GM18519 (cell line): ENCODE measurements around the gene CMTR1.
A peak's percentile ranks its signal among the peaks of the same experiment; 100 is the strongest.
"Not testable (repeated sequence)": the region's sequence is repeated elsewhere in the genome, so short reads cannot be mapped to it uniquely, and the experiment has no call there.

Experiments used
- ATAC-seq: cut with Tn5 transposase; IDR thresholded peaks from one replicate; pipeline ENCODE4 v1.9.1; 2021; ENCODE audit warnings: mild to moderate bottlenecking, moderate library complexity; ENCODE audit not compliant: unreplicated experiment, low FRiP score

Gene CMTR1

DNA sequence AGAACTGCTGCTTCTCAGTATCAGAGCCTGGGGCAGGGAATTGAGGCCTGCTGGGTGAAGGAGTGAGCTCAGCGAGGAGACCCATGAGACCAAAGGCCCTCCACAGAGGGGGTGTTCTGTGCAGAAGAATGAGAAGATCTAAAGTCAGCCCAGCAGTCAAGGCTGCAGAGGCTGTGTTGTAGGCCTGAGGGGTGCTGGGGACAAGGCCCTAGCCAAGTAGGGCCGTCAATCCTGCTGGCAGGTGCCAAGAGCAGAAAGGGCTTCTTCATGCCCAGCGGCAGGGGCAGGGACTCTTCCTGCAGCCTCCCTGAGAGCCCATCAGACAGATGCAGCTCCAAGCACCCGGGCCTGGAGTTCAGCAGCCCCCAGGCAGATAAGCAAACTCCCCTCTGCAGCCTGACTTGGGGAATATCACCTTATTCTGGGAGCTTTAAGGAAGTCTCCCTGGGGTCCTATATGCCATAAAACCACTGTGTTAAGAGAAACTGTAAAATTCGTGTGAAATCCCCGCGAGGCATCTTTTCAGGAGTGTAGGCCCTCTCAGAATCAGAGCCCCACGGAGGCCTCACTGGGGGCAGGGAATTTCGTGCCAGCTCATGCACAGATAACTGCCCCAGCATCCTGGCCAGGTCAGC lies 57.6 kb downstream of the CMTR1 start:
- no peak for ATAC-seq

DNA sequence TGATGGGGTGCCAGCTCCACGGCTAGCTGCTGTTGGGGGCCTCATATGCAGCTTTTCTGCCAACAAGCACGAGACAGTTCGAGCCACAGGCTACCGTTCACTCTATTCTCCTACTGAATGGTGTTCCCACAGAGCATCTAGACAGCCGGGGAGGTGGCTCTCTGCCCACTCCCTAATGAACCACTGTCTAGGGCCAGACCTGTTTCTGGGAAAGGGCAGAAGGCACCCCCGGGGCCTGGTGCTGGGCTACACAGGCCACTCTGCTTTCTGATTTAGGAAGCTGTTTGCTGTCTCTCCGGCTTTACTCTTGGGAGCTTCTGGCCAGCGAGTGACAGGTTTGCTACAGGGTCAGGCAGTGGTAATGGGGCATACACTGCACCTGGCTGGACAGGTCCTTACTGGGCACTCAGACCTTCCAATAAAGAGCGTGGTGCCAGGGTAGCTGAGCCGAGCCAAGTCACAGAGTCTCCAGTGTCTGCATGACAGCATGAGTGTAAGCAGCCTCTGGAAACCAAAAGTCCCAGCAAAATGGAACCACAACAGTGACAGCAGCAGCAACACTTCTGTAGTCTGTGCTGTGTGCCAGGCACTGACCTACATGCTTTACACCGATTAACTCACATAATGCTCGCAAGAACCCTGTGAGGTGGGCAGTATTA lies 58.3 kb downstream of the CMTR1 start:
- ATAC-seq: no peak

DNA sequence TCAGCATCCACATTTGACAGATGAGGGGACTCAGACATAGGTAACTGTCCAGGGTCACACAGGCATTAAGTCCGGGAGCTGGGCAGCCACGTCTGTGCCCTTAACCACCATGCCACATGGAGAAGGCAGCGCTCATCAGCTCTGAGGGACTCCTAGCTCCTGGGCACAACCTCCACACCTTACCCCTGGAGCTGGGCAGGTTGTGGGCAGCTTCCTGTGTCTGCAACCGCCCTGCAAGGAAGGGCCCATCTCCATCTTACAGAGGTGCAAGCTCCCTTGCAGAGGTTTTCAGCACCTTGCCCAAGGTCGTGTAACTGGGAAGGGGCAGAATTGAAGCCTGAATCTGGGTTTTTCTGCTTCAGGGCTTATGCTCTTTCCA lies 58.8 kb downstream of the CMTR1 start:
- ATAC-seq: no peak

DNA sequence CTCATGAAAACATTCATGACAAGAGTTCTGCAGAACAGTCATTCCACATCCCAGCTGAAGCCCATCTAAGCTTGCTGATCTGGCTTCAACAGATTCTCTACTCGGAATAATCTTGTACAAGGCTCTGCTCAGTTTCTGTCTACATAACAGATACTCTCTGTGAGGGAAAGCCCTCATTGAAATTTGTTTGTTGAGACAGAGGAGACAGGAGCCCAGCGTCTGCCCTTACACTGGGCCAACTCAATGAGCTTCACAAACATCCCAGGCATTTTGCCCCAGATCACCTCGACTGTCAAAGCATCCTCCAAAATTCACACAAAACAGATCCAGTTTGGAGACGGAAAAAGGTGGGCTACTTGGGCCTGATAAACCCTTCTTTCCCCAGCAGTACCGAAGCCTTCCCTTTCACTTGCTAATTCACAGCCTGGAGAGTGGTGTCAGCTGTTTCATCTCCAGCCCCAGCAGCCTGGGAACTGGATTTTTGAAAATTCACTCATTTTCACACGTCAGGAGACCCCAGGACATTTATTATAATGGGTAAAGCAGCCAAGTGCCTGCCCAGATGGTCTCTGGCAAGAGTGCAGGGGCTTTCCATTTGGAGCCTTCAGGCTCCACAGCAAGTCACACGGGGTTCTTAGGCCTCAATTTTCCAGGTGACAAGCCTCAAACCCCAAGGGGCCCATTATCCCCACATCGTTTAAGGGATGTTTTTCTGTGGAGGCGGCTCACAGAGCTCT lies 59.4 kb downstream of the CMTR1 start:
- ATAC-seq: no peak

DNA sequence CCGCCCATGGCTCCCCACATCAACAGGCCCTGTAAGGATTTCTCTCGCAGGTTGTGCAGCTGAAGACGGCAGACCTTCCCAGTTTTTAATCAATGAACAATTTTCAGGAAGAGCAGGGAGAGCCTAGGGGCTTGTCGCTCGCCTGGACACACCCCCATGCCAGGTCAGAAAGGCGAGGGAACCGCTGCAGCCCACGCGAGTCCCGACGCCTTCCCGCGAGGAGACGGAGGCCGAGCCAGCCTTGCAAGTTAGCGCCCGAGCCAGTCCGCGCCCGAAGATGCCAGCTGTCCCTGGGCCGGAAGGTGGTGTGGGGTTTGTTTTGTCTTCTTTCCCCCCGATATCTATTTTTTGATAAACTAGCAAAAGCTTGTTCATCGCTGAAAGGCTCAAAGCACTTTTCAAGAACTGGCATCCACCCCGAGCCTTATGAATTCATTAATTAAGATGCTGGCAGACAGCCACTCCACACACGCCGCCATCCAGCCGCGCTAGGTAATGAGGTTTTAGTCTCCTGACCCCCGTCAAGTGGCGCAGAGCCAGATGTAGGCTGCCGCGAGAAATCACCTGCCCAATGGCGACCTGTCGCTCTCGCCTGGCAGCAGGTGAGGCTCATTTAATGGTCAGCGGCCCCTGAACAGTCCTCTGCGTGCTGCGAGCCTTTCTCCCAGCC lies 60.1 kb downstream of the CMTR1 start:
- no peak for ATAC-seq

DNA sequence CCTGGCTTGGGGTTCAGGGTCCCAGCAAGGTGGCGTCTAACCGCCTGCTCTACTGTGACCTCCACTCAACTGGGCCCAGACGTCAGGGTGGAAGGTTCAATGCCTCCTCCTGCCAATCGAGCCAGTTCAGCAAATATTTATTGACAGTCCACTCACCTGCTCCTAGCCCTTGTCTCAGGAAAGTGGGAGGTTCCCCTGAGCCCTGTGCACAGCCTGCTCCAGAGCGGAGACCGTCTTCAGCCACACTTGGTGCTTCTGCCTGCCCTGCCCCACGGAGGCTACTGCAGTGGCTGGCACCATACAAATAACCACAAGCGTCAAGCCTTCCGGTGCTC lies 60.6 kb downstream of the CMTR1 start:
- no peak for ATAC-seq

DNA sequence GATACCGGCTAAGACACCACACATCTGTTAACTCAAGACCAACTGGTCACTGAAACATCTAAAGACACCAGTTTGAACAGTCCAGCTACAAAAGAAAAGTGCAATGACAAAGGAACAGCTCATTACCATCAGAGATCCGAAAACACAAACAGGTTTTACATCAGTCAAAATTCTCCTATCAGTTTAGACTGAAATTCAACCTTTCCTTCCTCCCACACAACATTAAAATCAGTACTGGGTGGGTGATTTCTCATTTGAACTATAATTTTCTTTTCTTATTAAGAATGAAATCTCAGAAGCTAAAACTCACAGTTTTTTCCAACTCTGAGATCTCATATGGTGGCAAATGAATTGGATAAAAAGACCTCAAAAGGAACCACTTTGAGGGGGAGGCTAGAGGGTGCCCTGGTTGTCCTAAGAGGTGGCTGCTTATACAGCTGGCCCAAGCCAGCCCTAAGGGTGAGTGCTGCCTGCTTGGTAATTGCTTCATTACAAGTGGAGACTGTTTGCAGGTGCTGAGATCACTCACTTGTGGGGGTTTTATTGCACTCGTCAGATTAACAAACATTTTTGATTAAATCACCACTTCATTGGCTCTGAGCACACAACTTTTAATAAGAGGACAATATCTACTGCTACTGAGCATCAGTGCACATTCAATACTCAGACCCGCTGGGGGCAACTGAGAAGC lies 62.4 kb downstream of the CMTR1 start:
- no peak for ATAC-seq

DNA sequence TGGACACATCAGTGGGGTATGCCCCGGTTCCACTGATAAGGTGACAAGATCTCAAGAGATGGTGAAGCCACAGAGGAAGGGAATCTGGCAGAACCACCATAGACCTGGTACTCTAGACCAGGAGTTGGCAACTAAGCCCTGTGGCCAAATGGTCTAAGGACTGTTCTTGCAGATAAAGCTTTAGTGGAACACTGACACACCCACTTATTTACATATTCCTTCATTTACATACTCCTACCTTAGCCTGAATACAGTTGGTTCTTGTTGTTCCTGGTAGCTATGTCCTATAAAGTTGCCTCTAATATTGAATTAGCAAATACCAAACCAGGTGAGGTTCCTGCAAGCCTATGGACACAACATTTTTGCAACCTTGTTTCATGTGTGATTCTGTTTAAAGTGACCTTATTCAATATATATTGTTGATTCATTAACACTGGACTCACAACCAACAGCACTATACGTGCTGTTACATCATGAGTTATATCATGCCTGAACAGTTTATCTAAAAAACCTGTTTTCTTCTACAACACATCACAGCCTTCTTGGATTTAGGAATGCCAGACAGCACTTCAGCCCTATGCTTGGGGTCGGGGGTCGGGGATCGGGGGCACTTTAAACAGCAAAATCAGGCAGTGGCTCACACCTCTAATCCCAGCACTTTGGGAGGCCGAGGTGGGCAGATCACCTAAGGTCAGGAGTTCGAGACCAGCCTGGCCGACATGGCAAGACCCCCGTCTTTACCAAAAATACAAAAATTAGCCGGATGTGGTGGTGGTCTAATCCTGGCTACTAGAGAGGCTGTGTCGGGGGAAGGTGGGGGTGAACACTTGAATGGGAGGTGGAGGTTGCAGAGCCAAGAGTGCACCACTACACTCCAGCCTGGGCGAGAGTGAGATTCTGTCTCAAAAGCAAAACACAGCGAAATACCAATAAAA lies 64.2 kb downstream of the CMTR1 start:
- ATAC-seq: no peak

DNA sequence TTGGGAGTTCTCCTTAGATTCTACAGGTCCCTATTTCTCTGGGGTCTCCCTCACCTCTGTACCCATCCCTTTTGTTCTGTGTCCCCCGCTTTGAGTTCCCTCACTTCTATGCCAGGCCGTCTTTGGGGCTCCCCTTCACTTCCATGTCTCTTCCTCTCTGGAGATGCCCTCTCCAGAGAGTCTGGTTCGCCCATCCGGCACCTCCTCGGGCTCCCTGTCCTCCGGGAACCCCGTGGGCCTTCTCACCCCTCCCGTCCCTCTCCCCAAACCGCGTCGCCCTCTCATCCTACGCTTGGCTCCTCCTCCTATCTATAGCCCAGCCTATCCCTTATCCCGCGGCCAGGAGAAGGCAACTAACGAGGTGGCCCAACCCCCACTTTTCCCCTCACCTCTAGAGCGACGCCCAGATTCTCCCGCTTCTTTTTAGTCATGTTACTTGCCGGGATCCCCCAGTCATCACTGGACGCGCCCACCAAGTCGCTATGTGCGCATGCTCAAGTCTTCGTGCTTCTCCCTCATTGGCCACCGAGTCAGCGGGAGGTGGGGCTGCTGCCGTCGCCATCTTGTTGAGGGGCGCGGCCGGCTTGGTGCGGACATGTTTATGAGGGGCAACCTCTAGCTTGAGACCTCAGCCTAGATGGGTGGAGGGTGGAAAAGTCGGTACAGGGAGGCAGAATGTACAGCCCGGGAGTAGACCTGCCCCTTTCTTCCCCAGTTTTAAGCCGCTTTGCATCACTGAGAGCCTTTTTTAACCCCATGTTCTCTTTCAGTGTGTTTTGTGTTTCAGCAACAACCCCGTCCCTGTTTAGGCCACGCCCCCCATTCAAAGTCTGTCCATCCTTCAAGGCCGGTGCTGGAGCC lies 66.6 kb downstream of the CMTR1 start, which contains the start of gene CCDC167:
TSS of gene CCDC167 (minus strand) at position 461 of the 861 bp plus-strand sequence. CDS start at position 431, 30 bp downstream.
- ATAC-seq: peak; percentile 68

DNA sequence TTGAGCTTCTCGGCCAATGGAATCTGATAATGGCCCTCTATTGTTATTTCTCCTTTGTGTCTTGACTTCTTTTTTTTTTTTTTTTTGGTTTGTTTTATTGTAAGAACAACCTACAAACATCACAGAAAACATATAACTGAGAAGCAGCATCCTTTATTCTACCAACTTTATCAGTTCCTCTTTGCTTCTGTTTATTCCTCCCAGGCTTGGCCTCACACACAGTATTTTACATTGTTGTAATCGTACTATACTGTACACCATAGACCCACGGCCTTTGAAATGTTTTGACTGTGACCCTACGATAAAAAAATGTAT lies 67.2 kb downstream of the CMTR1 start:
- ATAC-seq: no peak

DNA sequence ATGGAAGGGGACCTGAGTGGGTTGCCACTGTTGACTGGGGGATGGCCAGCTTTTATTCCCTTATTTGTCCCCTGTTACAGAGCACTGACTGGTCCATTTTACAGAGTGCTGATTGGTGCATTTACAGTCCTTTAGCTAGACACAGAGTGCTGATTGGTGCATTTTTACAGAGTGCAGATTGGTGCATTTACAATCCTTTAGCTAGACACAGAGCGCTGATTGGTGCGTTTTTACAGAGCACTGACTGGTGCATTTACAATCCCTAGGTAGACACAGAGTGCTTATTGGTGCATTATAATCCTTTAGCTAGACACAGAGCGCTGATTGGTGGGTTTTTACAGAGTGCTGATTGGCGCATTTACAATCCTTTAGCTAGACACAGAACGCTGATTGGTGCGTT lies 67.9 kb downstream of the CMTR1 start:
- ATAC-seq: not testable (repeated sequence)

DNA sequence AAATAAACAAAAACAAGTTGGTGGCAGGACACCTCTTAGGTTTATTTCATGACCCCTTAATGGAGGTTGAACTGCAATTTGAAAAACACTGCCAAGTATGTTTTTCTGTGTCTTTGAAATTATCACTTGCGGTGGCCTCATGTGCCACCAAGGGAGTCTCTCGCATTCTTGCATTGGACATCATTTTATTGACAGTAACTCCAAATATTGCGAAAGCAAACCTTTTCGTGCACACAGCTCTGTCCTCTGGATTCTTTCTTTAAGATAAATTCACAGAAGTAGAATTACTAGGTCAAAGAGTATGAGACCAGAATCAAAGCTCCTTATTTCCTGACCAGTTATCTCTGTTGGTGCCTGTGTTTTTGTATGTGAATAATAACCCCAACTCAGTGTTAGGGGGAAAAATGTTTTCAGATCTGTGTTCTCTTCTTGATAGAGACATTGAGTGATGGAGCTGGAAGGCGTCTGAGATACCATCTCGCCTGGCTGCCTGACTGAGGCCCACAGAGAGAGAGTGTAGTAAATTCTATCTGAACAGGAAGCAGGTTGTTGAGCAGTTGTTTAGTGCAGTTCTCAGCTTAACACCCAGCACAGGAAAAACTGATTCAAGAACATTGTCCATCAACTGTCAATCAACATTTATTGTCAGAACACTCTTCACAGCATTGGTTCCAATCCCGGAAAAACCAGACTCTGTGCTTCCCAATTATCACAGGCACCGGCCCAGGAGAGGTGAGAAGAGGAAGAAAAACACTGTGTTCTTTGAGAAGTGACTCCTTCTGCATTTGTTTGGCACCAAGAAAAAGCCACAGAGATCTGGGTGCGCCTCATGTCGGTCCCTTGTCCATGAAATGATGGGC lies 68.8 kb downstream of the CMTR1 start:
- ATAC-seq: no peak

DNA sequence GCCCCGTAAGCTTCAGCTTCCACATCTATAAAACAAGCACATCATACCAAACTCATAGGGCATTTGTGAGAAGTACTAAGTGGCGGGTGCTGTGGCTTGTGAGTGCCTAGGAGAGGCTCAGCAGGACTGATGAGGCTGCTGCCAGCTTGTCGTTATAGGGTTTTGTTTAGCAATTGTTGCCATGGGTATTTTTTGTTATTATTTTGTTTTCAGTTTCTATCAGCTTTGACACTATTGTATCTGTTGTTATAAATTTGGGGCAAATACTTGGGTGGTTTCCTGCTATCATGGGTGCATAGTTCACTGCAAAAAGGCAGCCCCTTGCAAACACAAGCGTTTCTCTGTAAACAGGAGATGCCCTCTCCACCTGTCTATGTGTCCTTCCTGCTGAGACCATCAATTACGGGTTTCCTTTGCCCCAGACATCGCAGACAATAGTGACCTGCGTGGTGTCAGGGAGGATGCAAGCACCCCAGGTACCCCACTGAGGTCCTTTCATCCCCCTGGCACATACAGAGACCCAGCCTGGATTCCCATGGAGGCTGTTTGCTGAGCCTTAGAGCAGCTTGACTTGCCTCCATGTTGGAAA lies 69.8 kb downstream of the CMTR1 start:
- ATAC-seq: no peak

DNA sequence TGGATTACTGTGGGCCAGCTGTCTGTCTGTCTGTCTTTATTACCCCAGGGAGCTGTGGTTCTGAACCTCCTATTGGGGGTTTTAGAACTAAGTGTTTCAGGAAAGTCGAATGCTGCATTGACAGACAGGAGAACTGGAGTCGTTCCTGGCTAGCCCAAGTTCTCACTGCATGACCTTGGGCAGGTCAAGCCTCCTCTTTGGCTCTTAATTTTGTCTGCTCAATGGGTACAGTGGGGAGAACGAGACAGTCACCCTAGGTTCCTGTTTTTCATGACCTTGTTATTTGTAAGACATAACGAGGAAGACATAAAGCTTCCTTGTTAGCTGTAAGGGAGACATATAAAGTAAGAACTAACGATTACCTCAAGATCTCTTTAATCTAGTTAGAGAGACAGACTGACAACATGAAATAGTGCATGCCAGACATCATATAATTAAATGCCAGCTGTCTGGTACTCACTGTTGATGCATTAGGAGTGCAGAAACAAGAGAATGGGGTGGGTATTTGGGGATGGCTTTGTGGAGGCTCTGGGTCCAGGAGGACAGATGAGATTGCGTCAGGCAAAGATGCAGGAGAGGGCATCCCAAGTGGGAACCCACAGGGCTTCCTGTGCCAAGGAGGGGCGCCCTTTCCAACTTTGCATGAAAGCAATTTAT lies 70.4 kb downstream of the CMTR1 start:
- no peak for ATAC-seq

DNA sequence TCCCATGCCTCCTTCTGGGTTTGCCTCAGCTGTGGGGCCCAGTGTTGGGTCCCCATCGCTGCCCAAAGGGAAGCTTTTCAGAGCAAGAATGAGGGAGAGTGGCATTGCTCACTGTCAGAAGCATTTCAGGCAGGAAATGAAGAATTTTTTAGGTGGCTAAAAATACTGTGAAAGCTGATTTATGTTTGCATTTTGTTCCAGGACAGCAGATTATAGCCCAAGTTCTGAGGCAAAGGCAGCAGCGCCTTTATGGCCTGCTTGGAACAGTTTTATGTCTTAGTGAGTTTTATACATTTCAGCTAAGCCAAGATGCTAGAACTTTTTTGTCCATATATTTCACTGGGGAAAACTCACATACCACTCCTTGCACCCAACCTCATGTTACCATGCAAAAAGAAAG lies 71.0 kb downstream of the CMTR1 start:
- ATAC-seq: no peak

DNA sequence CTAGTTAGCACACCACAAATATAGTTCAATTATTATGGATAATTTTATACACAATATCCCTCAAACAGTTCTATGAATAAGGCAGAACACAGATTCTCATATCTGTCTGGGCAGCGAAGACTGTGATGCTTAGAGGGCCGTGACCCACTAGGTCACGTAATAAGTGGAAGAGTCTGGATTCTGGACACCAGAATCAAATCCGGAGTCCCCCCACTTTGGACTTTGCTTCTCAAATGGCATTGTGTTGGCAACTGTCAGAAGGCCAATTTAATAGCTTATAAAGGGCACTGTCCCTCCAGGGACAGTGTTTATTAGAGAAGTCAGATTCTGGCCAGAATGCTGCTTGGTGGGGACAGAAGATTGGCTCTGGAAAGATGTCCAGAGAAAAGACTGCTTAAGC lies 73.5 kb downstream of the CMTR1 start:
- ATAC-seq: no peak

DNA sequence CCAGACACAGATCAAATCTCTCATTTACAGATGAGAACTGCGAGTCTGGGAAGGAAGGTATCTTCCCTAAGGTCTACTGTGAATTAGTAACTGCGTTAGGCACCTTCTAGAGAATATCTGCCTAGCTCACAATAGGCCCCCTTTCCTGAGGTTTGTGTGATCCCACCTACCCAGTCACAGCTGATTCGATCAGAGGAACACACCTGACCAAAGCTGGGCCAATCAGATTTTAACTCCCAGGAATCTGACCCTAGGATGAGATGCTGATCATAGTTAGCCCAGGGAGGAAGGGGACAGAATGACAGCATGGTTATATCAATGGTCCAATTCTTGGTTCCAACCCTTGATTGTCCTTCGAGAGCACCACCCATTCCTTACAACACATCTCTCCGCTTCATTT lies 74.1 kb downstream of the CMTR1 start:
- no peak for ATAC-seq
